Right atrium auricular region (tissue), 2 donors: ENCODE measurements around the gene OPTC. TPM values are rescaled to one million over a fixed set of nuclear protein-coding genes. Genes with fewer than 3 reads are reported as not detected.

Experiments used
- DNase-seq: peaks from one replicate; pipeline ENCODE4 v3.0.0-alpha.2; 2019; ENCODE audit warnings: low spot score
- H3K27ac ChIP-seq, 2 donors: fragments of 200-600 bp; sonication (generic); 1 replicate in 1 of 2; 2 replicates in 1 of 2; pipeline ENCODE4 v1.5.1; 2016 to 2019
- H3K27me3 ChIP-seq, 2 donors: fragments of 200-600 bp; sonication (generic); one replicate each; pipeline versions ENCODE4 v1.5.1 to v1.6.0; 2017 to 2019
- H3K36me3 ChIP-seq: fragments of 200-600 bp; sonication (generic); one replicate; pipeline ENCODE4 v1.5.1; 2016
- H3K4me1 ChIP-seq, 2 donors: fragments of 200-600 bp; sonication (generic); one replicate each; pipeline versions ENCODE4 v1.5.1 to v1.6.0; 2017 to 2019
- H3K4me3 ChIP-seq, 2 donors: fragments of 200-600 bp; sonication (generic); 1 replicate in 1 of 2; 2 replicates in 1 of 2; pipeline ENCODE4 v1.5.1; 2017 to 2019; ENCODE audit warnings: mild to moderate bottlenecking in 1 of 2, moderate library complexity in 1 of 2
- H3K9me3 ChIP-seq, 2 donors: fragments of 200-600 bp; sonication (generic); one replicate each; pipeline ENCODE4 v1.5.1; 2019
- CTCF ChIP-seq, 2 donors: fragments of 200-600 bp; sonication (generic); IDR thresholded peaks; one replicate each; pipeline ENCODE4 v1.5.1; 2019; ENCODE audit warnings: antibody characterized with exemption in 2 of 2
- total RNA-seq, 2 donors: library from RNA; depleted of rRNA; stranded (reverse); fragments of >200 nt; gene quantifications; one replicate each; pipeline ENCODE4 v1.1.0, GENCODE V29; 2016

OPTC gene
- total RNA-seq, 2 donors from 2014 or later, result not detected

DNA sequence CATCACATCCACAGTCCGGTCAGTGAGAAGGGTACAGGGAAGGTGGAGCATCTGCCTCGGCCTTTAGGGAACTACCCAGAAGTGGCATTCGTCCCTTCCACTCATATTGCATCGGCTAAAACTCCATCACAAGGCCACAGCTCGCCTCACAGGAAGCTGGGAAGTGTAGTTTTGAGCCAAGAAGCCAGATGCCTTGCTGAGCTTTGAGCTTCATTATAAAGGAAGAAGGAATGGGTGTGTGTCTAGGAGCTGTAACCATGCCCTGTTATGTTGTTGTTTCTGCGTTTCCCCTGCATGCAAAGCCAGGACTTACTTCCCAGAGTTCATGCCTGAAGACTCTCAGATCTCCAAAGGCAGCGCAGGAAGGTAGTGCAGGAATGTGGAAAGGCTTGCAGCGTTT lies 61.1 kb downstream of the OPTC start:
- Histone ChIP-seq H3K27ac (peak overlapping the region; percentile 84 to 94), H3K9me3 (no peaks in the 10 kb centered on the region), H3K27me3 (no peaks in the 10 kb centered on the region), H3K36me3 (no peaks in the 10 kb centered on the region), H3K4me1 (peaks cover 0 to 70% of the 10 kb centered on the region in 2 donors), H3K4me3 (peak overlapping the region in 1 of 2 donors; percentile 4)
- DNase-seq, result no peak
- TF ChIP-seq CTCF (IDR thresholded peaks at IDR 0.05), result no peak

GRCh38 chr1:203555511-203556046 lies 61.6 kb downstream of the OPTC start:
- Histone ChIP-seq H3K9me3 (no peaks in the 10 kb centered on the region), H3K27ac (peak overlapping the region; percentile 84 to 94), H3K4me3 (peak overlapping the region in 1 of 2 donors; percentile 4), H3K27me3 (no peaks in the 10 kb centered on the region), H3K4me1 (peaks cover 0 to 70% of the 10 kb centered on the region in 2 donors), H3K36me3 (no peaks in the 10 kb centered on the region)
- no peak for DNase-seq
- TF ChIP-seq CTCF (IDR thresholded peaks at IDR 0.05), result no peak

DNA sequence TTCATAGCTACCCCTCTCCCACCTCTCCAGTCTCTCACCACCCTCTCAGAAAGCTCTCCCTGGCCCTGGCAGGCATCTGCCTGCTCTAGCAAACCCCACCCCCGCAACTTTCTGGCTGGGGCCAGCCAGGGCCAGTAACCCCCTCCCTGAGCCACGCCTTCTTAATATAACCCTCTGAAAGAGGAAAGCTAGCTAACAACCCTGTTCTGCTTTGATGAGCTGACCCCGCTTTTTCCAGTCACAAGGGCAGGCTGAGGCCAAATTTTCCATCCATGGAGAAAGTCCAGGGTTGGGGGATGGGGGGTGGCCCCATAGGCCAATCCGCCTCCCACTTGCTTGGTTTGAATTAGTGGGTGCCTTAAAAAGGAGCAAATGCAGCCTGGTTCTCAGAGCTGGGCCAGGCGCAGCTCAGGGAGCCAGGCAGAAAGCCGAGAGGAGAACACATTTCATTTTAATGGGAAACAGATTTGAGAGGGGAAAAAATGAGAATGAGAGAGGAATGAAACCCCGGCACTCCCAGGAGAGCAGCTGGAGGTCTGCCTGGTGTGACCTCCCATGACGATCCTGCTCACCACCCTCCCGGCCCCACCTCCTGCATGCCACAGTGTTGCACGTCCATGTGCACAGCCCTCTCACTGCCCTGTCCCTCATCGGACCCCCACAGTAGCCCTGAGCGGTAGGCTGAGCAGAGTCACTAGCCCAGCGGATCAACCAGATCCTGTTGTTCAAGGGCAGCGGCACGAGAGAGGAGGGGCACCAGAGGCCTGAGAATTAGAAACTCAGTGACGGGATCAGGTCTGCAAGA lies 62.3 kb downstream of the OPTC start:
- TF ChIP-seq CTCF (IDR thresholded peaks at IDR 0.05), result no peak
- peak overlapping the region in 1 of 2 donors; percentile 1 for H3K4me3 ChIP-seq
- H3K36me3 ChIP-seq, result no peaks in the 10 kb centered on the region
- peaks cover 0 to 70% of the 10 kb centered on the region in 2 donors for H3K4me1 ChIP-seq
- H3K27me3 ChIP-seq, result no peaks in the 10 kb centered on the region
- peak overlapping the region; percentile 84 to 94 for H3K27ac ChIP-seq
- no peaks in the 10 kb centered on the region for H3K9me3 ChIP-seq
- DNase-seq, result peak; percentile 75

GRCh38 chr1:203557390-203557789 lies 63.4 kb downstream of the OPTC start:
- TF ChIP-seq CTCF (IDR thresholded peaks at IDR 0.05), result no peak
- no peak overlapping the region for H3K4me3 ChIP-seq
- no peaks in the 10 kb centered on the region for H3K9me3 ChIP-seq
- DNase-seq, result peak; percentile 76
- no peaks in the 10 kb centered on the region for H3K27me3 ChIP-seq
- H3K27ac ChIP-seq, result peak overlapping the region; percentile 84 to 94
- H3K4me1 ChIP-seq, result peaks cover 0 to 62% of the 10 kb centered on the region in 2 donors
- no peaks in the 10 kb centered on the region for H3K36me3 ChIP-seq

GRCh38 chr1:203558064-203558760 lies 64.3 kb downstream of the OPTC start:
- no peak for TF ChIP-seq CTCF (IDR thresholded peaks at IDR 0.05)
- H3K4me1 ChIP-seq, result peaks cover 0 to 62% of the 10 kb centered on the region in 2 donors

More at GRCh38 chr1:203558064-203558760, 64.3 kb downstream of the OPTC start:
- peak; percentile 87 for DNase-seq
- Histone ChIP-seq H3K27ac (peak overlapping the region; percentile 84 to 94), H3K9me3 (no peaks in the 10 kb centered on the region), H3K4me3 (no peak overlapping the region), H3K36me3 (no peaks in the 10 kb centered on the region), H3K27me3 (no peaks in the 10 kb centered on the region)

Other genes starting within 250 kb of the OPTC start
- gene BTG2, start 188.6 kb upstream of the OPTC start, total RNA-seq, result 100 to 1,000 TPM; 132 to 254 TPM
- gene FMOD, start 143.0 kb upstream of the OPTC start, total RNA-seq, result 100 to 1,000 TPM in 1 of 2 donors, 10 to 100 TPM in 1; 34.2 to 122 TPM
- 100 to 1,000 TPM in 1 of 2 donors, 10 to 100 TPM in 1; 54.5 to 243 TPM for gene PRELP, start 18.3 kb upstream of the OPTC start, total RNA-seq
- gene ATP2B4, start 132.7 kb downstream of the OPTC start, total RNA-seq, result 100 to 1,000 TPM in 1 of 2 donors, 10 to 100 TPM in 1; 86.1 to 171 TPM